ENCODE data around the gene CPSF4L. TPM values are rescaled to one million over a fixed set of nuclear protein-coding genes. Genes with fewer than 3 reads are reported as not detected.

Gene CPSF4L
- total and polyA plus RNA-seq, 7 donors, result not detected

GRCh38 chr17:73224663-73225305 lies 36.9 kb downstream of the CPSF4L start:
- peaks cover 0 to 3% of the 10 kb centered on the region in 2 donors for H3K36me3 ChIP-seq (ENCODE audit: insufficient read depth in 1 of 2, low read depth in 1 of 2)
- intact Hi-C loops (cut with DNase I), result no loop called here
- no peaks in the 10 kb centered on the region for H3K27me3 ChIP-seq (ENCODE audit: insufficient read depth in 3 of 3, low read length in 2 of 3)
- TF ChIP-seq CTCF (IDR thresholded peaks at IDR 0.05), result no peak
- no peaks in the 10 kb centered on the region for H3K9me3 ChIP-seq
- 90 to 95% (median 93%) methylated on average over 5 of the region's 5 CpGs for WGBS, 3 donors
- DNase-seq, result no peak
- no peak overlapping the region for H3K27ac ChIP-seq
- peaks cover 33% of the 10 kb centered on the region for H3K4me1 ChIP-seq
- no peak overlapping the region for H3K4me3 ChIP-seq
- no peak for ATAC-seq

GRCh38 chr17:73224237-73224636 lies 37.4 kb downstream of the CPSF4L start:
- intact Hi-C loops (cut with DNase I), result no loop called here
- DNase-seq, result no peak
- 92 to 96% (median 93%) methylated on average over 2 of the region's 2 CpGs for WGBS, 3 donors
- H3K9me3 ChIP-seq, result no peaks in the 10 kb centered on the region
- no peaks in the 10 kb centered on the region for H3K27me3 ChIP-seq (ENCODE audit: insufficient read depth in 3 of 3, low read length in 2 of 3)
- H3K27ac ChIP-seq, result no peak overlapping the region
- H3K36me3 ChIP-seq (ENCODE audit: insufficient read depth in 1 of 2, low read depth in 1 of 2), result peaks cover 0 to 6% of the 10 kb centered on the region in 2 donors
- peaks cover 29% of the 10 kb centered on the region for H3K4me1 ChIP-seq
- ATAC-seq, result no peak
- H3K4me3 ChIP-seq, result no peak overlapping the region
- no peak for TF ChIP-seq CTCF (IDR thresholded peaks at IDR 0.05)

- DNase-seq, result no peak
Observed at GRCh38 chr17:73223626-73224230, 38.0 kb downstream of the CPSF4L start.

GRCh38 chr17:73215447-73215846 lies 46.2 kb downstream of the CPSF4L start:
- Histone ChIP-seq H3K4me1 (no peaks in the 10 kb centered on the region), H3K4me3 (no peak overlapping the region), H3K36me3 (ENCODE audit: insufficient read depth in 1 of 2, low read depth in 1 of 2) (peaks cover 3 to 51% of the 10 kb centered on the region in 2 donors), H3K27ac (no peak overlapping the region), H3K27me3 (ENCODE audit: insufficient read depth in 3 of 3, low read length in 2 of 3) (no peaks in the 10 kb centered on the region), H3K9me3 (no peaks in the 10 kb centered on the region)
- WGBS, 3 donors, result 96 to 98% (median 97%) methylated on average over 2 of the region's 2 CpGs
- DNase-seq, result no peak
- intact Hi-C loops (cut with DNase I), result no loop called here
- TF ChIP-seq CTCF (IDR thresholded peaks at IDR 0.05), result no peak
- ATAC-seq, result no peak

More at GRCh38 chr17:73223626-73224230, 38.0 kb downstream of the CPSF4L start:
- H3K27ac ChIP-seq, result no peak overlapping the region
- no peak for ATAC-seq
- H3K4me3 ChIP-seq, result no peak overlapping the region
- H3K36me3 ChIP-seq (ENCODE audit: insufficient read depth in 1 of 2, low read depth in 1 of 2), result peaks cover 0 to 8% of the 10 kb centered on the region in 2 donors
- no peak for TF ChIP-seq CTCF (IDR thresholded peaks at IDR 0.05)
- peaks cover 24% of the 10 kb centered on the region for H3K4me1 ChIP-seq
- no peaks in the 10 kb centered on the region for H3K27me3 ChIP-seq (ENCODE audit: insufficient read depth in 3 of 3, low read length in 2 of 3)
- 89 to 100% (median 97%) methylated on average over 2 of the region's 2 CpGs for WGBS, 3 donors
- H3K9me3 ChIP-seq, result no peaks in the 10 kb centered on the region
- intact Hi-C loops (cut with DNase I), result no loop called here

Measured in psoas muscle (tissue), 8 donors.